Lung (tissue), 12 donors: ENCODE results near the gene PCBP4. TPM values are rescaled to one million over a fixed set of nuclear protein-coding genes. Genes with fewer than 3 reads are reported as not detected.

ENCODE experiments used
- ATAC-seq: fragments of 200-7000 bp; cut with Tn5 transposase; one replicate; pipeline ENCODE4 v1.9.1; 2020; ENCODE audit warnings: moderate number of reproducible peaks; ENCODE audit not compliant: insufficient read depth, low FRiP score
- DNase-seq, 3 donors: peaks; one replicate each; pipeline ENCODE4 v3.0.0-alpha.2; 2013 to 2017
- H3K27ac ChIP-seq, 2 donors: one replicate each; pipeline ENCODE4 v1.5.1; 2013; ENCODE audit warnings: mild to moderate bottlenecking in 2 of 2, moderate library complexity in 2 of 2, control low read depth in 1 of 2, inconsistent platforms in 1 of 2, low read depth in 1 of 2, low read length in 1 of 2
- H3K27me3 ChIP-seq, 3 donors: one replicate each; pipeline ENCODE4 v1.5.1; 2013; ENCODE audit warnings: low read length in 2 of 3; ENCODE audit not compliant: control insufficient read depth in 3 of 3, insufficient read depth in 3 of 3
- H3K36me3 ChIP-seq, 4 donors: one replicate each; pipeline ENCODE4 v1.5.1; 2013; ENCODE audit warnings: low read length in 4 of 4, mild to moderate bottlenecking in 1 of 4, moderate library complexity in 1 of 4; ENCODE audit not compliant: control insufficient read depth in 4 of 4, insufficient read depth in 4 of 4
- H3K4me1 ChIP-seq, 5 donors: one replicate each; pipeline ENCODE4 v1.5.1; 2013; ENCODE audit warnings: low read length in 5 of 5, mild to moderate bottlenecking in 2 of 5, moderate library complexity in 1 of 5; ENCODE audit not compliant: control insufficient read depth in 5 of 5, insufficient read depth in 5 of 5
- H3K4me3 ChIP-seq: one replicate; pipeline ENCODE4 v1.5.1; 2013; ENCODE audit warnings: mild to moderate bottlenecking, control low read depth, moderate library complexity
- H3K9ac ChIP-seq, 2 donors: one replicate each; pipeline ENCODE4 v1.5.1; 2013; ENCODE audit warnings: low read length in 2 of 2, control low read depth in 1 of 2; ENCODE audit not compliant: insufficient read depth in 1 of 2
- H3K9me3 ChIP-seq, 4 donors: one replicate each; pipeline ENCODE4 v1.5.1; 2013; ENCODE audit warnings: low read length in 3 of 4, mild to moderate bottlenecking in 1 of 4, moderate library complexity in 1 of 4; ENCODE audit not compliant: control insufficient read depth in 4 of 4, insufficient read depth in 3 of 4
- WGBS, 2 donors: extraction: QIAGEN DNeasy Blood & Tissue Kit; methylation state at CpG; one replicate each; pipeline ENCODE4 v1.1.7; 2013; 5-methylcytosine and 5-hydroxymethylcytosine counted together
- polyA plus RNA-seq, 2 donors: library from polyadenylated mRNA; stranded (reverse); fragments of 200-250 nt; gene quantifications; one replicate each; pipeline ENCODE4 v1.2.1, GENCODE V29; 2013
- total RNA-seq, 2 donors: library from RNA; depleted of rRNA in 1 of 2; stranded (reverse); fragments of >200 nt in 1 of 2; gene quantifications; one replicate each; pipeline ENCODE4 v1.2.1, GENCODE V29; 2014 to 2021
- TF ChIP-seq, protein P1 (sequence below): IDR thresholded peaks from 2 replicates; pipeline ENCODE4 v1.5.1; 2012; ENCODE audit warnings: mild to moderate bottlenecking; ENCODE audit errors: control extremely low read depth, extremely low read depth
- donor health status: control.
- donor health status: control.
- donor health status: Bipolar disorder and iron deficiency.
- donor health status: healthy.
- donor health status: DM: yes; HTN: yes; CAD: no.

Gene PCBP4
- total and polyA plus RNA-seq, 4 donors = 17.4 to 44.3 (median 28.6) TPM

GRCh38 chr3:51982838-51983577, 15.8 kb upstream of the PCBP4 start, which contains the start of gene ACY1:
TSS of gene ACY1 (plus strand) at chr3:51983535. CDS start at chr3:51984065, 530 bp downstream.
- Histone ChIP-seq H3K9ac (peak within 1 kb of the TSS; percentile 80 to 91), H3K4me3 (peak within 1 kb of the TSS; percentile 49), H3K27me3 (no peaks in the 10 kb centered on the region), H3K9me3 (no peaks in the 10 kb centered on the region), H3K36me3 (peaks cover 0 to 8% (median 3%) of the 10 kb centered on the region in 4 donors), H3K27ac (peak within 1 kb of the TSS; percentile 97), H3K4me1 (peaks cover 4 to 21% (median 9%) of the 10 kb centered on the region in 5 donors)
- 0 to 1% methylated on average over 61 to 68 of the region's 68 CpGs for WGBS, 2 donors
- DNase-seq = peak; percentile 92 to 96 (median 93)
- TF ChIP-seq, protein P1, sequence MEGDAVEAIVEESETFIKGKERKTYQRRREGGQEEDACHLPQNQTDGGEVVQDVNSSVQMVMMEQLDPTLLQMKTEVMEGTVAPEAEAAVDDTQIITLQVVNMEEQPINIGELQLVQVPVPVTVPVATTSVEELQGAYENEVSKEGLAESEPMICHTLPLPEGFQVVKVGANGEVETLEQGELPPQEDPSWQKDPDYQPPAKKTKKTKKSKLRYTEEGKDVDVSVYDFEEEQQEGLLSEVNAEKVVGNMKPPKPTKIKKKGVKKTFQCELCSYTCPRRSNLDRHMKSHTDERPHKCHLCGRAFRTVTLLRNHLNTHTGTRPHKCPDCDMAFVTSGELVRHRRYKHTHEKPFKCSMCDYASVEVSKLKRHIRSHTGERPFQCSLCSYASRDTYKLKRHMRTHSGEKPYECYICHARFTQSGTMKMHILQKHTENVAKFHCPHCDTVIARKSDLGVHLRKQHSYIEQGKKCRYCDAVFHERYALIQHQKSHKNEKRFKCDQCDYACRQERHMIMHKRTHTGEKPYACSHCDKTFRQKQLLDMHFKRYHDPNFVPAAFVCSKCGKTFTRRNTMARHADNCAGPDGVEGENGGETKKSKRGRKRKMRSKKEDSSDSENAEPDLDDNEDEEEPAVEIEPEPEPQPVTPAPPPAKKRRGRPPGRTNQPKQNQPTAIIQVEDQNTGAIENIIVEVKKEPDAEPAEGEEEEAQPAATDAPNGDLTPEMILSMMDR = no peak
- peak; percentile 88 for ATAC-seq

GRCh38 chr3:51982352-51982837, 15.1 kb upstream of the PCBP4 start:
- Histone ChIP-seq H3K36me3 (peaks cover 0 to 8% (median 3%) of the 10 kb centered on the region in 4 donors), H3K4me1 (peaks cover 4 to 21% (median 9%) of the 10 kb centered on the region in 5 donors), H3K9me3 (no peaks in the 10 kb centered on the region), H3K9ac (peak overlapping the region in 1 of 2 donors; percentile 91), H3K27ac (peak overlapping the region; percentile 97), H3K27me3 (no peaks in the 10 kb centered on the region), H3K4me3 (peak overlapping the region; percentile 49)
- 5 to 6% methylated on average over 4 of the region's 4 CpGs for WGBS, 2 donors
- ATAC-seq (peak; percentile 13), DNase-seq (peak in 1 of 3 donors; percentile 41)
- TF ChIP-seq, protein P1 = no peak

GRCh38 chr3:51980253-51980652, 13.0 kb upstream of the PCBP4 start:
- WGBS, 2 donors = 96 to 97% methylated on average over 10 of the region's 10 CpGs
- DNase-seq (no peak), ATAC-seq (no peak)
- Histone ChIP-seq H3K27ac (peak overlapping the region in 1 of 2 donors; percentile 56), H3K9ac (no peak overlapping the region), H3K4me1 (peaks cover 4 to 30% (median 13%) of the 10 kb centered on the region in 5 donors), H3K9me3 (no peaks in the 10 kb centered on the region), H3K27me3 (no peaks in the 10 kb centered on the region), H3K4me3 (no peak overlapping the region), H3K36me3 (peaks cover 0 to 8% (median 3%) of the 10 kb centered on the region in 4 donors)
- TF ChIP-seq, protein P1 = no peak
